GM19467 (cell line): ENCODE results near the gene PPP2CA.
"Not testable (repeated sequence)": the region's sequence is repeated elsewhere in the genome, so short reads cannot be mapped to it uniquely, and the experiment has no call there.

Experiments used
- ATAC-seq: cut with Tn5 transposase; IDR thresholded peaks from one replicate; pipeline ENCODE4 v1.9.1; 2021; ENCODE audit warnings: mild to moderate bottlenecking, moderate library complexity; ENCODE audit not compliant: unreplicated experiment

PPP2CA gene

GRCh38 chr5:134245692-134246091, 19.8 kb upstream of the PPP2CA start:
- no peak for ATAC-seq

- no peak for ATAC-seq
Measured at GRCh38 chr5:134245101-134245604, 19.3 kb upstream of the PPP2CA start.

GRCh38 chr5:134242146-134242545, 16.3 kb upstream of the PPP2CA start:
- no peak for ATAC-seq

- no peak for ATAC-seq
Measured at GRCh38 chr5:134240421-134240962, 14.6 kb upstream of the PPP2CA start.

- ATAC-seq = no peak
Measured at GRCh38 chr5:134236820-134237219, 10.9 kb upstream of the PPP2CA start.

- ATAC-seq = no peak
Measured at GRCh38 chr5:134236318-134236717, 10.4 kb upstream of the PPP2CA start.

- ATAC-seq = no peak
Measured at GRCh38 chr5:134228624-134229023, 2.8 kb upstream of the PPP2CA start.

GRCh38 chr5:134227776-134228175, 1.9 kb upstream of the PPP2CA start:
- ATAC-seq = no peak

GRCh38 chr5:134227259-134227658, 1.4 kb upstream of the PPP2CA start:
- no peak for ATAC-seq

- peak; percentile 18 for ATAC-seq
Measured at GRCh38 chr5:134226441-134227192, 744 bp upstream of the PPP2CA start.

GRCh38 chr5:134224888-134225779, 739 bp downstream of the PPP2CA start:
- ATAC-seq = peak; percentile 28

- ATAC-seq = no peak
Measured at GRCh38 chr5:134223406-134224248, 2.2 kb downstream of the PPP2CA start.

GRCh38 chr5:134221690-134222089, 4.2 kb downstream of the PPP2CA start:
- ATAC-seq = not testable (repeated sequence)

GRCh38 chr5:134215757-134216156, 10.1 kb downstream of the PPP2CA start:
- no peak for ATAC-seq

- ATAC-seq = not testable (repeated sequence)
Measured at GRCh38 chr5:134211263-134212031, 14.4 kb downstream of the PPP2CA start.

GRCh38 chr5:134209477-134210245, 16.2 kb downstream of the PPP2CA start:
- ATAC-seq = no peak

GRCh38 chr5:134207696-134208095, 18.2 kb downstream of the PPP2CA start:
- ATAC-seq = no peak

- ATAC-seq = no peak
Measured at GRCh38 chr5:134206627-134207160, 19.2 kb downstream of the PPP2CA start.

- no peak for ATAC-seq
Measured at GRCh38 chr5:134204575-134204974, 21.3 kb downstream of the PPP2CA start.
